ENCODE results near the gene MED15.

GRCh38 chr22:20507253-20508066 is at the start of gene MED15:
- TF ChIP-seq CTCF (IDR thresholded peaks at IDR 0.05 in 4 of 5, conservative IDR thresholded peaks at IDR 0.05 in 1 of 5) (no peak), POLR2A (IDR thresholded peaks at IDR 0.05) (peak; percentile 95 to 97)

Measured in gastrocnemius medialis (tissue), 4 donors.